Smooth muscle cell (in vitro differentiated cells): ENCODE results near the gene UBE2Q1. TPM values are rescaled to one million over a fixed set of nuclear protein-coding genes. Genes with fewer than 3 reads are reported as not detected.

Experiments
- DNase-seq: peaks from one replicate; lab custom pipeline; 2025; ENCODE audit not compliant: unreplicated experiment; lab: John Stamatoyannopoulos, UW
- H2AFZ ChIP-seq: fragments of 200-600 bp; sonication (generic); 2 replicates; pipeline ENCODE4 v1.6.0; 2016; ENCODE audit warnings: antibody characterized with exemption, low read depth, mild to moderate bottlenecking
- H3F3A ChIP-seq: fragments of 200-600 bp; sonication (generic); 2 replicates; pipeline ENCODE4 v1.6.0; 2017; ENCODE audit warnings: antibody characterized with exemption, low read depth
- H3K27ac ChIP-seq: fragments of 200-600 bp; sonication (generic); 2 replicates; pipeline ENCODE4 v1.5.1; 2016; ENCODE audit warnings: low read depth, mild to moderate bottlenecking
- H3K27me3 ChIP-seq: fragments of 200-600 bp; sonication (generic); 2 replicates; pipeline ENCODE4 v1.6.1; 2016; ENCODE audit warnings: low read depth, mild to moderate bottlenecking
- H3K36me3 ChIP-seq: fragments of 200-600 bp; sonication (generic); 2 replicates; pipeline ENCODE4 v1.5.1; 2016; ENCODE audit warnings: low read depth
- H3K4me1 ChIP-seq: fragments of 200-600 bp; sonication (generic); 2 replicates; pipeline ENCODE4 v1.5.1; 2016; ENCODE audit warnings: low read depth
- H3K4me2 ChIP-seq: fragments of 200-600 bp; sonication (generic); 2 replicates; pipeline ENCODE4 v1.6.0; 2016; ENCODE audit warnings: mild to moderate bottlenecking
- H3K4me3 ChIP-seq: fragments of 200-600 bp; sonication (generic); 2 replicates; pipeline ENCODE4 v1.5.1; 2016; ENCODE audit warnings: mild to moderate bottlenecking
- H3K79me2 ChIP-seq: fragments of 200-600 bp; sonication (generic); 2 replicates; pipeline ENCODE4 v1.6.0; 2016; ENCODE audit warnings: low read depth, mild to moderate bottlenecking
- H3K9ac ChIP-seq: fragments of 200-600 bp; sonication (generic); 2 replicates; pipeline ENCODE4 v1.6.0; 2016; ENCODE audit warnings: low read depth
- H3K9me3 ChIP-seq: fragments of 200-600 bp; sonication (generic); replicated peaks from 2 replicates; pipeline ENCODE4 v1.5.1; 2016; ENCODE audit warnings: low read depth
- H4K20me1 ChIP-seq: fragments of 200-600 bp; sonication (generic); 2 replicates; pipeline ENCODE4 v1.6.0; 2016; ENCODE audit warnings: low read depth
- CTCF ChIP-seq: fragments of 200-600 bp; sonication (generic); IDR thresholded peaks from 2 replicates; pipeline ENCODE4 v1.5.1; 2017; ENCODE audit warnings: borderline replicate concordance, mild to moderate bottlenecking, antibody characterized with exemption; ENCODE audit not compliant: insufficient read depth, poor library complexity, severe bottlenecking
- WGBS: methylation state at CpG from one replicate; pipeline ENCODE4 v1.1.7; 2016; ENCODE audit warnings: low lambda C conversion rate; 5-methylcytosine and 5-hydroxymethylcytosine counted together
- polyA plus RNA-seq: library from polyadenylated mRNA; unstranded; fragments of >200 nt; fragmentation: Nextera tagmentation; extraction: Ambion mirVana; gene quantifications from 2 replicates; pipeline ENCODE4 v1.2.1, GENCODE V29; 2016
- total RNA-seq: library from RNA; depleted of rRNA; stranded (reverse); fragments of >200 nt; gene quantifications from 2 replicates; pipeline ENCODE4 v1.2.3, GENCODE V29; 2014

The UBE2Q1 gene
- total and polyA plus RNA-seq, 2 experiments from 2014 or later = 15.1 to 37.9 TPM

DNA sequence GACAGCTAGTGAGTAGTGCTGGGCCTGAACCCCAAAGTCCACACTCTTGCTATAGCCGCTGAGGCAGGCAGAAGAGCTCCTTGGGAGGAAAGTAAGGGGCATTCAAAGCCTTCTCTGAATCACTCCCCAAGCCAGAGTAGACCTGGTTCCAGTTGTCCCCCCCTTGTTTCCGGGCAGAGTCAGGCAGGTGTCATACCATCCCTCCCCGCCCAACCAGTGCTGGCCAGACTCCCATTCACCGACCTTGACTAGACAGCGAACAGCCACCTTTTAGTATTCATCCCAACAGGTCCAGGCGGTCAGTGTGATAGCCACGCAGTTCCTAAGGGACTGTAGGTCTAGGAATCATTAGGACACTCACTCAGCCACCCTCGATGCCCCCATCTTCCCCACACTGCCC, 20.9 kb upstream of the UBE2Q1 start:
- H3K4me3 ChIP-seq = no peak overlapping the region
- H3K4me1 ChIP-seq = no peaks in the 10 kb centered on the region
- H3K79me2 ChIP-seq = no peaks in the 10 kb centered on the region
- TF ChIP-seq CTCF = no peak
- H3F3A ChIP-seq = peaks cover under 1% of the 10 kb centered on the region
- no peaks in the 10 kb centered on the region for H3K27me3 ChIP-seq
- DNase-seq = no peak
- H3K4me2 ChIP-seq = no peak overlapping the region
- H3K36me3 ChIP-seq = peaks cover 4% of the 10 kb centered on the region
- no peaks in the 10 kb centered on the region for H3K9me3 ChIP-seq
- WGBS = 94% methylated on average over 8 of the region's 8 CpGs
- H3K9ac ChIP-seq = no peak overlapping the region
- H4K20me1 ChIP-seq = no peaks in the 10 kb centered on the region
- no peak overlapping the region for H3K27ac ChIP-seq
- no peak overlapping the region for H2AFZ ChIP-seq

- H4K20me1 ChIP-seq = no peaks in the 10 kb centered on the region
- no peak overlapping the region for H2AFZ ChIP-seq
- no peaks in the 10 kb centered on the region for H3K9me3 ChIP-seq
- H3K4me1 ChIP-seq = no peaks in the 10 kb centered on the region
- H3K27ac ChIP-seq = no peak overlapping the region
- no peaks in the 10 kb centered on the region for H3K36me3 ChIP-seq
- no peaks in the 10 kb centered on the region for H3K79me2 ChIP-seq
- H3K4me3 ChIP-seq = no peak overlapping the region
- DNase-seq = no peak
- H3K4me2 ChIP-seq = no peak overlapping the region
- 95% methylated on average over 6 of the region's 6 CpGs for WGBS
- H3K9ac ChIP-seq = no peak overlapping the region
- no peaks in the 10 kb centered on the region for H3F3A ChIP-seq
- no peak for TF ChIP-seq CTCF
- H3K27me3 ChIP-seq = no peaks in the 10 kb centered on the region
Observed at GRCh38 chr1:154578058-154578418, 19.6 kb upstream of the UBE2Q1 start.

GRCh38 chr1:154577346-154578057, 19.0 kb upstream of the UBE2Q1 start:
- H3K27me3 ChIP-seq = no peaks in the 10 kb centered on the region
- no peaks in the 10 kb centered on the region for H3F3A ChIP-seq
- no peak overlapping the region for H3K4me3 ChIP-seq
- no peaks in the 10 kb centered on the region for H4K20me1 ChIP-seq
- no peak overlapping the region for H2AFZ ChIP-seq
- WGBS = 99% methylated on average over 7 of the region's 7 CpGs
- no peak for DNase-seq
- no peak overlapping the region for H3K4me2 ChIP-seq
- no peak overlapping the region for H3K27ac ChIP-seq
- H3K4me1 ChIP-seq = no peaks in the 10 kb centered on the region
- no peaks in the 10 kb centered on the region for H3K9me3 ChIP-seq
- TF ChIP-seq CTCF = no peak
- H3K36me3 ChIP-seq = no peaks in the 10 kb centered on the region
- no peaks in the 10 kb centered on the region for H3K79me2 ChIP-seq
- H3K9ac ChIP-seq = no peak overlapping the region

- no peaks in the 10 kb centered on the region for H3K27me3 ChIP-seq
- H3K4me1 ChIP-seq = no peaks in the 10 kb centered on the region
- no peaks in the 10 kb centered on the region for H3K79me2 ChIP-seq
- H3K9ac ChIP-seq = no peak overlapping the region
- TF ChIP-seq CTCF = no peak
- no peak overlapping the region for H3K4me3 ChIP-seq
- no peak for DNase-seq
- H3K36me3 ChIP-seq = no peaks in the 10 kb centered on the region
- no peak overlapping the region for H3K4me2 ChIP-seq
- H2AFZ ChIP-seq = no peak overlapping the region
- H3F3A ChIP-seq = no peaks in the 10 kb centered on the region
- H4K20me1 ChIP-seq = no peaks in the 10 kb centered on the region
- WGBS = 96% methylated on average over 8 of the region's 8 CpGs
- H3K9me3 ChIP-seq = no peaks in the 10 kb centered on the region
- no peak overlapping the region for H3K27ac ChIP-seq
Observed at GRCh38 chr1:154575951-154576566, 17.6 kb upstream of the UBE2Q1 start.
